Activated CD4-positive, alpha-beta T cell treated with anti-CD3 and anti-CD28 coated beads, Interleukin-2, Interleukin-4, amounts not matched to agents 100 ng/mL and 50 ng/mL, durations not matched to agents 16 hours and 8 hours (primary cell): Measurements from ENCODE around the gene ENPP3.

Experiments used
- DNase-seq: peaks from one replicate; pipeline ENCODE4 v3.0.0-alpha.2; 2020; ENCODE audit warnings: low spot score

Gene ENPP3

GRCh38 chr6:131766631-131767030 is 129.5 kb downstream of the ENPP3 start:
- no peak for DNase-seq

GRCh38 chr6:131768964-131769363 is 131.9 kb downstream of the ENPP3 start:
- no peak for DNase-seq

GRCh38 chr6:131769385-131770141 is 132.5 kb downstream of the ENPP3 start:
- no peak for DNase-seq

- DNase-seq = no peak
Measured at GRCh38 chr6:131770776-131771175, 133.7 kb downstream of the ENPP3 start.

- no peak for DNase-seq
Measured at GRCh38 chr6:131773284-131773950, 136.3 kb downstream of the ENPP3 start.

- no peak for DNase-seq
Measured at GRCh38 chr6:131775886-131776285, 138.8 kb downstream of the ENPP3 start.

- no peak for DNase-seq
Measured at GRCh38 chr6:131776985-131777384, 139.9 kb downstream of the ENPP3 start.

GRCh38 chr6:131778169-131778568 is 141.1 kb downstream of the ENPP3 start:
- no peak for DNase-seq

GRCh38 chr6:131779304-131779703 is 142.2 kb downstream of the ENPP3 start:
- DNase-seq = no peak

GRCh38 chr6:131780600-131780999 is 143.5 kb downstream of the ENPP3 start:
- no peak for DNase-seq

- no peak for DNase-seq
Measured at GRCh38 chr6:131781687-131782086, 144.6 kb downstream of the ENPP3 start.

GRCh38 chr6:131782764-131783163 is 145.7 kb downstream of the ENPP3 start:
- no peak for DNase-seq

GRCh38 chr6:131784561-131784960 is 147.5 kb downstream of the ENPP3 start:
- no peak for DNase-seq

- no peak for DNase-seq
Measured at GRCh38 chr6:131787079-131787478, 150.0 kb downstream of the ENPP3 start.

GRCh38 chr6:131787766-131788712 is 150.9 kb downstream of the ENPP3 start:
- no peak for DNase-seq

GRCh38 chr6:131789219-131789618 is 152.1 kb downstream of the ENPP3 start:
- peak; percentile 54 for DNase-seq

- no peak for DNase-seq
Measured at GRCh38 chr6:131791476-131791875, 154.4 kb downstream of the ENPP3 start.

- DNase-seq = peak; percentile 19
Measured at GRCh38 chr6:131792091-131792496, 155.0 kb downstream of the ENPP3 start.

- no peak for DNase-seq
Measured at GRCh38 chr6:131795366-131795765, 158.3 kb downstream of the ENPP3 start.
